Activated effector memory CD4-positive, alpha-beta T cell treated with Interleukin-2 at 50 U/mL for 16 hours (primary cell): ENCODE measurements around the gene SYT5.

Source experiments
- DNase-seq: peaks from one replicate; pipeline ENCODE4 v3.0.0-alpha.2; 2020

The SYT5 gene

DNA sequence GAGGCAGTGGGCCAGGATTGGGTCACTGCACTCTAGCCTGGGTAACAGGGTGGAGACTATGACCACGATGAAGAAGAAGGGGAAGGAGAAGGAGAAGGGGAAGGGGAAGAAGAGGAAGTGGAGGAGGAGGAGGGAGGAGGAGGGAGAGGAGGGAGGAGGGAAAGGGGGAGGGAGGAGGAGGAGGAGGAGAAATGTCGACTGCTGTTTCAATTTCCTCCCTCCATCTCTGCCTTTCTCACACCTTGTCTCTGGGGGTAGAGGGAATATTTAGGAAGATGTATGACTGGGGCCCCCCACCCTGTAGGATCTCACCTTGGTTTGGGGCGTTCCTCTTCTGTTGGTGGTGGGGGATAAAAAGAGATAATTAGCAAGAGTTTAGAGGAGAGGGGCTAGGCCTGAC lies 34.9 kb downstream of the SYT5 start:
- DNase-seq, result no peak

DNA sequence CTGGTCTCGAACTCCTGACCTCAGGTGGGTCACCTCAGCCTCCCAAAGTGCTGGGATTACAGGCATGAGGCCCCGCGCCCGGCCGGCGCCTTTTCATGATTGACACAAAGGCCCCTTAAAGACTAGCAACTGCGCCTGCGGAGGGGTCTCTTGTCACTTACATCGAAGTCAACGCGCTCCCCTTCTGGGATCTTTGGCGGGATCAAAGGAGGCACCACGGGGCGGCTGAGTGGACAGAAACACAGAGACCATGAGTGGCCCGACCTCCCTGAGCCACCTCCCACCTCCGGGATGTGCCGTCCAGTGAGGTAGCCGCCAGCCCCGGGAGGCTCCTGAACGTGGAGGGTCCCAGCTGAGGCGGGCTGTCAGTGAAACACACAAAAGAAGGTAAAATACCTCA lies 38.4 kb downstream of the SYT5 start:
- DNase-seq, result no peak

DNA sequence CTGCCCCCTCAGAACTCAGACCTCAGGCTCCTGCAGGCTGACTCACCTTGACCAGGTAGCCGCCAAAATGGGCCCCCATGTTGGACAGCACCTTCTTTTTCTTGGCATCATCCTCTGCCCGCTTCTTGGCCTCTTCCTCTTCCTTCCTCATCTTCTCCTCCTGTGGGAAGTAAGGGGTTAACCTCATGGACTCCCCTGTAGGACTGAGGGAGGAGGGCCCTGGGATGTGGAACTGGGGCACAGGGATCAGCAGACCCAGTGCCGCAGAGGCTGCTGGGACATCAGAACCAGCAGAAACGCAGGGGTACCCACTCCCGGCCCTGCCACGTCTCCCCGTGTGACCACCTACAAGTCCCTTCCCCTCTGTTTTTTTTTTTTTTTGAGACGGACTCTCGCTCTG lies 42.2 kb downstream of the SYT5 start:
- no peak for DNase-seq

DNA sequence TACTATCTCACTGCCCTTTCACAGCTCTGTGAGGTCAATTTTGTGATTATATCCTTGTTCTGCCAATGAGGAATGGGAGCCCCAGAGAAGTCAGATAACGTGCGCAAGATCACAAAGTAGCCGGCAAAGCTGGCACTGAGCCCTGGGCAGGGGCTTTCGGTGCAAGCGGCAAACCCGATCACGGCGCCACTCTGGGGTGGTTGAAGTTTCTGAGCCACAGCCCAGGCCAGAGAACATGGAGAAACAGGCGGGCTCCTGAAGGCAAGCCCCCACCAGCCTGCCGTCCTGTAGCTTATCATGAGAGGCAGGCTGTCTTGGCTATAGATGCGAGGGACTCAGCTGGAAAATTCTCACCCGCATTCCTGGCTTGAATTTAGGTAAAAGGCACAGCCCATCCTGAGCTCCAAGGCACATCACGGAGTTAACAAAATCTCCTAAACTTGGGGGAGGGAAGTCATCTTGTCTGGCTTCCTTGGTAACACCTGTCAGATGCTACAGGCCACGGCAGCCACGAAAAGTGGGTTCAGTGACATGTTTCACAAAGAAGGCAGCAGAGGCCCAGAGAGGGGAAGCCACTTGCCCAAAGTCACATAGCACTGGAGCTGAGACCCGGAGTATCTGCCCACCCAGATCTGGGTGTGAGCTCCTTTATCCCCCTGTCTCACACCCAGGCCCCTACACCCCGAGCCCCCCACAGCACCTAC lies 43.5 kb downstream of the SYT5 start:
- DNase-seq, result no peak

DNA sequence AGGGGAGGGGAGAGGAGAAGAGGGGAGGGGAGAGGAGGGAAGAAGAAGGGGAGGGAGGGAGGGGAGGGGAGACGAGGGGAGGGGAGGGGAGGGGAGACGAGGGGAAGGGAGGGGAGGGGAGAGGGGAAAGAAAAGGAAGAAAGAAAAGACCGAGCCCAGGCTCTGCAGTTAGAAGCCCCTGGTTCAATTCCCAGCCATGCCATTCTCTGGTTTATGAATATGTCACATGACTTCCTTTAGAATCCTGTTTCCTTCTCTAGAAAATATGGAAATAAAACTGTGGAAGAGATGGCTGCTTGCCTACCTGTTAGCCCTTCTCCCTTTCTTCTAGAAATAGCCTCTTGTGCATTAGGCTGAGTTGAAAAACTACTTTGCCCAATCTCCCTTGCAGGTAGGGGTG lies 45.4 kb downstream of the SYT5 start:
- no peak for DNase-seq

DNA sequence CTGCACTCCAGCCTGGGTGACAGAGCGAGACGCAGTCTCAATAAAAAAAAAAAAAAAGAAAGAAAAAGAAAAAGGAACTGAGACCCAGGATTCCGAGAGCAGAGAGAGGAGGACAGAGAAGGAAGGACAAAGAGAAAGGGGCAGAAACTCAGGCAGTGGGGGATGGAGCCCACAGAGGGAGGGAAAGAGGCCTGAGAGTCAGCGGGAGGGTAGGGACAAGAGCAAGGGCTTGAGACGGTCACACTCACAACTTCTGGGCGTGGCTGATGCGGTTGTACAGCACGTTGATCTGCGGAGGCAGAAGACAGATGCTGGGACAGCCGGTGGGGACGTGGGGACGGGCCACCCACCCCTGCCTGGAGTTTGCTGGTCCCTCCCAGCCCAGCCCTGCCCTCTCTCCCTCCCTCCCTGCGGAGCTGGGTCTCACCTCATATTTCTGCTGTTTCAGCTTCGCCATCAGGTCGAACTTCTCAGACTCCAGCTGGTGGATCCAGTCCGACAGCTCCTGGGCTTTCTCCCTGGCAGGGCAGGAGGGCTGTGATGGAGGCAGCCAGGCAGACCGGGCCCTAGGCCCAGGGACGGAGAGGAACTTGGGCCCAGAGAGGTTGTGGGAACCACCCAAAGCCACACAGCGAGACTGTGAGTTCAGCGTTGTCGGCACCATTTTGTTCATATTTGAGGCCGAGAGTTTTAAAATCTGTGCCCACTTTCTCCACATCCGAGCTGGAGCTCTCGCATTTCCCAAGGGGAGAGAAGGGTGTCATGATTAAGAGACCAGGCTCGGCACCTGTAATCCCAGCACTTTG lies 46.2 kb downstream of the SYT5 start:
- no peak for DNase-seq

DNA sequence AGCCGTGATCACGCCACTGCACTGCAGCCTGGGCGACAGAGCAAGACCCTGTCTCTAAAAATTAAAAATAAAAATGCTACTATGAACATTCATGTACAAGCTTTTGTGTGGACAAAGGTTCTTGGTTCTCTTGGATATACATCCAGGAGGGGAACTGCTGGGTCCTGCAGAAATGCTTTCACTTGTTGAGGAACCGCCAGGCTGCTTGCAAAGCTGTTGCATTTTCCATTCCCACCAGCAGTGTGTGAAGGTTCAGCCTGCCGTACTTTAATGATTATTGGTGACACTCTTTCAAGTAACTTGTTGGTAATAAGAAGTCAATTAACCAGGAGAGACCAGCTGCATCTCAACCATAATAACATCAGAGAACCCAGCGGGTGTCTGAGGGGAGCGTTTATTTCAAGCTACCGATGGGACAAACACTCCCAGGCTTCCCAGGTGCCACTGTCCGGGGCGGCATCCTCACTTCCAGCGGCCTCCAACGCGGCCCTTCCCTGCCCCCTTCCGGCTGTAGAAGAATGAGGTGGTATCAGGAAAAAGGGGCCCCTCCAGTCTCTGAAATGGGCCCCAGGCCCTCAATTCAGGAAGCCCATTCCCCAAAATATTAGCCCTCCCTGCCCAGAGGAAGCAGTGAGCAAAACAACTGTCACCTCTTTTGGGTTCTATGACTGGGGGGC lies 47.5 kb downstream of the SYT5 start:
- DNase-seq, result no peak

DNA sequence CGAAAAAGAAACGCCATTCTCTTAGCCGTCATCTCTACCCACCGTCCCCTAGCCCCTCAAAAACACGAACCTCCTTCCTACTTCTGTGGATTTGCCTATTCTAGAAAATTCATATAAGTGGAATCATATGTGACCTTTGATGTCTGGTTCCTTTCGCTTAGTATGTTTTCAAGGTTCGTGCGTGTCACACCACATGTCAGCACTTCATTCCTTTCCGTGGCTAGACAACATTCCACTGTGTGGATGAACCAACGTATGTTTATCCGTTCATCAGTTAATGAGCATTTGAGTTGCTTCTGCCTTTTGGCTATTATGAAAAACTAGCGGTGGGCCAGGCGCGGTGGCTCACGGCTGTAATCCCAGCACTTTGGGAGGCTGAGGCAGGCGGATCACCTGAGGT lies 48.7 kb downstream of the SYT5 start:
- no peak for DNase-seq
